Sigmoid colon (tissue), 4 donors: Measurements from ENCODE around the gene CSTB.

ENCODE experiments used
- EP300 ChIP-seq, 4 donors: sonication (generic); formaldehyde crosslinking; IDR thresholded peaks; one replicate each; pipeline ENCODE4 v1.6.1; 2017; ENCODE audit warnings: antibody characterized with exemption in 4 of 4
- TF ChIP-seq, protein P1 (sequence below), 4 experiments: fragments of 450-650 bp in 3 of 4; fragments of 200-600 bp in 1 of 4; IDR thresholded peaks; one replicate each; pipeline ENCODE4 v1.5.1; 2016 to 2019; ENCODE audit warnings: antibody characterized with exemption in 4 of 4, mild to moderate bottlenecking in 3 of 4, moderate library complexity in 2 of 4

DNA sequence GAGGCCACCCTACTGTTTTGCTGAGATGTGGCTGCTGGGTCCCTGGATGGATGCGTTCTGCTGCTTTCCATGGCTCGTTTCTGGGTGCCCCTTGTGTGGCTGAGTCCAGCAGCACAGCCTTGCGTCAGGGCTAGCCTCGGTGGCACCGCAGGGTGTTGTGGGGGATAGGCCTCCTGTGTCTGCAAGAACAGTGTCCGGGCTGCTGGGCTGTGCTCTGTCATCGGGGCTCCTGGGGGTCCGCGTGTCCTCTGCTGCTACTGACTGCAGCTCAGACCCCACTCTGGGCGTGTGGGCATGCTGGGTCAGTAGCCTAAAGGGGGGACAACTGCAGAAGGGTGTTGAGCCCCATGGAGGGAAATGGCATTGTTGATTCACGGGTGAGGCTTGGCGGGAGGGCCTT lies 18.2 kb upstream of the CSTB start:
- TF ChIP-seq, protein P1, sequence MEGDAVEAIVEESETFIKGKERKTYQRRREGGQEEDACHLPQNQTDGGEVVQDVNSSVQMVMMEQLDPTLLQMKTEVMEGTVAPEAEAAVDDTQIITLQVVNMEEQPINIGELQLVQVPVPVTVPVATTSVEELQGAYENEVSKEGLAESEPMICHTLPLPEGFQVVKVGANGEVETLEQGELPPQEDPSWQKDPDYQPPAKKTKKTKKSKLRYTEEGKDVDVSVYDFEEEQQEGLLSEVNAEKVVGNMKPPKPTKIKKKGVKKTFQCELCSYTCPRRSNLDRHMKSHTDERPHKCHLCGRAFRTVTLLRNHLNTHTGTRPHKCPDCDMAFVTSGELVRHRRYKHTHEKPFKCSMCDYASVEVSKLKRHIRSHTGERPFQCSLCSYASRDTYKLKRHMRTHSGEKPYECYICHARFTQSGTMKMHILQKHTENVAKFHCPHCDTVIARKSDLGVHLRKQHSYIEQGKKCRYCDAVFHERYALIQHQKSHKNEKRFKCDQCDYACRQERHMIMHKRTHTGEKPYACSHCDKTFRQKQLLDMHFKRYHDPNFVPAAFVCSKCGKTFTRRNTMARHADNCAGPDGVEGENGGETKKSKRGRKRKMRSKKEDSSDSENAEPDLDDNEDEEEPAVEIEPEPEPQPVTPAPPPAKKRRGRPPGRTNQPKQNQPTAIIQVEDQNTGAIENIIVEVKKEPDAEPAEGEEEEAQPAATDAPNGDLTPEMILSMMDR (IDR thresholded peaks at IDR 0.05): no peak
- TF ChIP-seq EP300 (IDR thresholded peaks at IDR 0.05): no peak
